GM19351 (cell line): Measurements from ENCODE around the gene MTOR.
A peak's percentile ranks its signal among the peaks of the same experiment; 100 is the strongest.

Experiments
- ATAC-seq: cut with Tn5 transposase; IDR thresholded peaks from one replicate; pipeline ENCODE4 v1.9.1; 2021; ENCODE audit warnings: mild to moderate bottlenecking, moderate library complexity; ENCODE audit not compliant: unreplicated experiment

Gene MTOR

DNA sequence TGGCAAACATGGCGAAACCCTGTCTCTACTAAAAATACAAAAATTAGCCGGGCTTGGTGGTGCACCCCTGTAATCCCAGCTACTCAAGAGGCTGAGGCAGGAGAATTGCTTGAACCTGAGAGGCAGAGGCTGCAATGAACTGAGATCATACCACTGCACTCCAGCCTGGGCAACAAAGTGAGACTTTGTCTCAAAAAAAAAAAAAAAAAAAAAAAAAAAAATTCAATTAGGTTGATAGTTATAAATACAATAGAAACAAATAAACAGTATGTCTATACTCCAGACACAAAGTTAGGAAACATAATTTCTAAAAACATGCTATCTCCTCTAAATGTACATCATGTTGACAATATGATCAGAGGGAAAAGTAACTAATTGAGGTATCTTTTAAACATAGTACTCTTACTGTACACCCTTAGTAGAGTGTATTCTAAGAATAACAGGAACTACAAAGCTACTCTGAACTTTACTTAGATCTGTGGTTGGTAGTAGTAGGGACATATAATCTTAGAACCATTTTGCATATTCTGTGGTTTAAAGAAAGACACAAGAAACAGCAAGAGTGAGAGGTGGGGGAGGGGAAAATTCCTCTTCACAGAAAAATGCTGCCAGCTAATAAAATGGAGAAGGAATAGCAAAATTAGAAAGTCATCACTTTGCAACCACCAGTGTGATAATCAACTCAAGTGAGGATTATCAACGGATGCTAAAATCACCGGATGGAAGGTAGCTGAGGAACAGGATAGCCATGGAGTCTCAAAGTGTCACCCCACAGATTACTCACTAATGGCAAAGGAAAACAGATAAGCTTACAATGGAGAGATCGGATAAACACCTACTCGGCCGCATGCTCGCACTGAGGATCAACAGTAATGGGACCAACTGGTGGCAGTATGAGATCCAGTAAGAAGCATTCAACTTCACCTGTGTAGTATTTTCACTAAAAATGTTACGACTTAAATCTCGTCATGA lies 35.0 kb downstream of the MTOR start:
- ATAC-seq: peak; percentile 78

DNA sequence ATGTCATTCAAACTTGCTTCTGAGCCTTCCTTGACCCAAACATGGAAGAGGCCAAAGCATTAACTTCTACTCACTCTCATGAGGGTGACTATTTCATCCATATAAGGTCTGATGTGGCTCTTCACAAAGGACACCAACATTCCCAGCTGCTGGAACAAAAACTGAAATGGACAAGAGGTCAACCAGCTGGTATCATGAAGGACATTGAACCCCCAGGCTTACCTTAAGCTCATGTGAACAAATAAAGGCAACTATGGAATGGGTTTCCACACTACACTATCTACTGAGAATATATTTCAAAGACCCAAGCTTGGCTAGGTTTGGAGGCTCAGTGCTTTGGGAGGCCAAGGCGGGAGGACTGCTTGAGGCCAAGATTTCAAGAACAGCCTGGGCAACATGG lies 46.3 kb downstream of the MTOR start:
- ATAC-seq: no peak

DNA sequence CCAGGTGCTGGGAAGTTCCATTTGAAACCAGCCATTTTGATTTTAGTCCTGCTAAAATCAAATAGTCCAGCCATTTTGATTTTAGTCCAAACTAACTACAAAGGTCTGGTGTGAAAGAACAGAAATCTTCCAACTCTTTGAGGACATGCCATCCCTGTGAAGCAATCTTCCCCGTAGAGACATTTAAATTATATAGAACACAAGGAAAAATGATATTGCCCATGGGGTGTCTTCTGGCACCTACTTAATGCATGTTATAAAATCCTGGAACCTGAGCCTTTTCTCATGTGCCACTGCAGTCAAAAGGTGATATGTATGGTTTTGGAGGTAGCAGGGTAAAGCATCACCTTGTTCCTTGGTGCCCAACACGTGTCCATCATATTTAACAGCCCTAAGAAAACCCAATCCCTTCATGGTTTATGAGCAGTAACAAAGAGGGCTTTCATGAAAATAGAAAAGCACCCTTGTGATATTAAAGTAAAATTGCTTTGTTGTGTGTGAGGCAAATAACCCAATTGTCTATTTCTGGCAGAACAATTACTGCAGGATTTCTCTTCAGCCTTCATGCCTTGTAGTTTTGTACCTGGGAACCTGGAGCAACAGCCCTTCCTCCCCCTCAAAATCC lies 46.9 kb downstream of the MTOR start:
- no peak for ATAC-seq

DNA sequence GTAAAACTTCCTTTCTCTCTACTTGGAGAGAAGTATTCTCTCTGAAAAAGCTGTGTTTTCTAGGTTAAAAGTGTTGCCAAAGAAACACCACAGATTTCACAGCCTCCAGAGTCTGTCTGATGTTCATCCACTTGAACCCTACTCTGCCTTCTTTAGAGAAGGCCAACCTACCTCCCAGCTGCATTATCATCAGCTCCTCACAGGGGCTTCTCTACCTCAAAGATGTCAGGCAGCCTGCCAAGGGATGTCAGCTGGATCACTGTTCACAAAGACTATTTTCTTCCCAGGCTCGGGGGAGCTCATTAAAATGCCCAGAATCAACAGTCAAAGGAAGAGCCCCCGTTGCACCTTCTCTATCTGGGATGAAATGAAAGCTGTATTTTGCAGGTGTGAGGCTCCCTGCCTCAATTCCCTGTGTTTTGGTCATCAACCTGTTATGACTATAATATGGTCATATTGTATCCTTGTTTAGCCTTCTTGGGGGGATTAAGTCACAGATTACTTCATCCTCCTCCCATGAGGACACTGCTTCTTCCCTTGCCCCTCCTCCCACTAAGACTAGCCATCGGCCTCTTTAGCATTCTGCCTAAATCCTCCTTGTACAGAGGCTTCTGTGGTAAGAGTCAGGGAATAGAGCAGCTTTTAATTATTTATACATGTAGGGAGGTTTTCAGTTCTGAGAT lies 47.5 kb downstream of the MTOR start:
- no peak for ATAC-seq

DNA sequence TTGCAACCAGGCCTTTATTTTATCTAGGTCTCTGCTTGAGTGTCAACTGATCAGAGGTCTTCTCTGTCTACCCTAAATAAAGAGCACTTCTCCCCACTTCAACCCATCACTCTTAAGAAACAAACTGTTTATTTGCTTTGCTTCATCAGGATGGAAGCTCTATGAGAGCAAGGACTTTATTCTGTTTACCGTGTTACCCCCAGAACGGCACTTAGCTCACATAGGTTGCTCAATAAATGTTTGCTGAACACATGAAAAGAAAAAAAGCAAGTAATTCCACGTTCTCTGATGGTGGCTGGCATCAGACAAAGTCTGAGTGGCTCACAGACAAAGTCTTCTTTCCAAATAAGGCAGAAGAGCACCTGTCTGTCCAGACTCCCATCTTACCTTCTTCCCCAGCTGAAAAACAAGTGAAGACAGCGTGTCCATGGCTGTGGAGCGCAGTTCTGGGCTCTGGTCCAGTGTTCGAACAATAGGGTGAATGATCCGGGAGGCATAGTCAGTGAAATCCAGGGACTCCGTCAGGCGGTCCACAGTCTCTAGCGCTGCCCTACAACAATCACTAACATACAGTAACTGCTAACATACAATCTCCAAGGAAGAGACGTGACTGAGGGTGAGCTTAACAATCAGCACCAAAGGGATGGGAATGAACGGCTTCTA lies 50.3 kb downstream of the MTOR start:
- ATAC-seq: no peak

DNA sequence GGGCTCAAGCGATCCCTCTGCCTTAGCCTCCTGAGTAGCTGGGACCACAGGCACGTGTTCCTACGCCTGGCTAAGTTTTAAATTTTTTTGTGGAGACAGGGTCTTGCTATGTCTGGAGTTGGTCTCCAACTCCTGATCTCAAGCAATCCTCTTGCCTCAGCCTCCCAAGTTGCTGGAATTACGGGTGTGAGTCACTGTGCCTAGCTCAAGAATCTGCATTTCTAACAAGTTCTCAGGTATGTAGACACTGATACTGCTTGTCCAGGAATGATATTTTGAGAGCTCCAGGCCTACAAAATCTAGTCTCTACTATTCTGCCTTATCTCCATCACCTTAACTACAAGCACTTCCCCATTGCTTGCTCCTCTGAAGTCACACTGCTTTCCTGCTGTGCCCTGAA lies 50.9 kb downstream of the MTOR start:
- no peak for ATAC-seq

DNA sequence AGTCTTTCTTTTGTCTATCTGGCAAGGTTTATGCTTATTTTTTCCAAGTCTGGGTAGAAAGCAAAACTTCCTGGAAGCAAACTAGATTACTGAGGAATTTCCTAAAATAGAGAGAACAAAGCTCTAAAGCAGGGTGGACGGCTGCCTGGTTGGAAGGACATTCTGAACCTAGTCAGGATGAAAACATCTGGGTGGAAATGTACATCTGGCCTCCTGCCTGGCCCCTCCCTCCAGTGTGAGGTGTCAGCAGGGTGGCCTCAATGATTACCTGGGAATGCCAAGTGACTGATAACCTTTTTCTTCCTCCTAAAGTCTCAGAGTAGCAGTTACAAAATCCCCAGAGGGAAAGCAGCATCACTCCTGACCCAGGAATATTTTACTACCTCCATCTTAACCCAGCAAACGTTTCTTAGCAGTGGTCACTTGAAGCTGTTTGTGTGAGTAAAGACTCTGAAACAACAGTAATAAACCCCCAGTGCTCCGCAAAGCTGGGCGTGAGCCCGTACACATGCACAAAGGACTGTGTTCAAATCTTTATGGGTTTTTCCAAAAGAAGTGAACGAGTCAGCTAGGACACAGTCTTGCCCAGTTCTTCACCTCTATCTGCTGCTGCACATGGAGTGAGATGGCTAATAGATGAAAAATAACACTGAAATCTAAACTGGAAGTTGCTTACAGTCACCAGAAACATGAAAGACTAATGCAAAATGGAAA lies 54.3 kb downstream of the MTOR start:
- no peak for ATAC-seq

DNA sequence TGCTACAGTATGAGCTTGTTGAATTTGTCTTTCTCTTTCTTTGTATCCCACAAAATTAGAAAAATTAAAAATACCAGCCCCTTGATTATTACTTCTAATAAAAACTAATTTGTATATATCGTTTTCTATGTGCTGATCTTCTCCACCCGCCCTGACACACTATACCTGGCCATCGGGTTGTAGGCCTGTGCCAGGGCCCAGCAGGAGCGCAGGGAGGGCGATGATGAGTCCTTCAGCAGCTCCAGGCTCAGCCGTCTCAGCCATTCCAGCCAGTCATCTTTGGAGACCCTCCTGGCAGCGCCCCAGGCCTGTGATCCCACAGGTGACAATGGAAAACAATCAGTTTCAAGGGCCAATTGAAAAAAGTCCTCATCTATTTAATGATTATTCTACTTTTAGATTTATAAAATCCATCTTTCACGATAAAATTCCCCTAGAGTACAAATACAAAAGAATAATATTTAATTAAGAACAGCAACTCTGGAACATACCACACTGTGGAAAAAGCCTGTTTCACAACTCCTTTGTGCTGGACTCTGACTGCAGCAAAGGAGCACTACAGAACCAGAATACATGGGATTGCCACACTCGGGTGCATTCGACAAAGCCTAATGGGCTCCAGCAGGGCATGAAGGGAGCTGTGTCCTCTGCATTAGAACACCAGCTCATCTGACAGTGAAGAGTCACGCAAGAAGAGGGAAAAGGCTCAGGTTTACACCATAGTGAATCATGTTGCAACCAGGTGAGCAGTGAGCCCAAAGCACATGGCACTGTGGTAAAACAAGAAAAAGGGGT lies 57.8 kb downstream of the MTOR start:
- no peak for ATAC-seq

DNA sequence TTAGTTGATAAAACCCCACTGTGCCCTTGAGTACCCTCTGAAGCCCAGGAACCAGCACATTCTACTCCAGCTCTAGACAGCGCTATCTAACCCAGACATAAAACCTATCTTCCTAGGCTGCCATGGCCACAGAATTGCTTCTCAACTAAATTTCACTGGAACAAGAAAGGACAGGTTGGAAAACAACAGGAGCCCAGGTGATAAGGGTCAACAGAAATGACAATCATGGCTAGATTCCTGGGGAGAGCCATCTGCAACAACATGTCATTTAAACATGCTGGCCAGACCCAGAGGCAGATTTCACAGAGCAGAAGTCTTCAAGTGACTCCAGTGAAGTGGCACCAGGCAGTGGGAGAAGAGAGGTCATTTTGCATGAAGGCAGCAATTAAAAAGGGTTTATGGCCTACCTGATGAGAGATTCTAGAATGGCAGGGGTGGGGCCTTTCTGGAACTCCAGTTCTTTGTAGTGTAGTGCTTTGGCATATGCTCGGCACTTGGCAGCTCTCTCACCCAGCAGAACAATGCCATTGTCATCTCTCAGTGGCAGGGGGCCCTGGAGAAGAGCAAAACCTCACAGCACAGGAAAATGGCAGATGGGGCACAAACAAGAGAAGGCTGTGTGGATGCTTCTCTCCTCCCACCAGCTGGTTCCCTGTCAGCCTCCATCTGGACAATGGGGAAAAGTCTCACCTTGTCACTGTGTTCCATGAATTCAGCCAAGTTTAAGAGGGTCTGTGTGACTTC lies 63.3 kb downstream of the MTOR start:
- ATAC-seq: no peak

DNA sequence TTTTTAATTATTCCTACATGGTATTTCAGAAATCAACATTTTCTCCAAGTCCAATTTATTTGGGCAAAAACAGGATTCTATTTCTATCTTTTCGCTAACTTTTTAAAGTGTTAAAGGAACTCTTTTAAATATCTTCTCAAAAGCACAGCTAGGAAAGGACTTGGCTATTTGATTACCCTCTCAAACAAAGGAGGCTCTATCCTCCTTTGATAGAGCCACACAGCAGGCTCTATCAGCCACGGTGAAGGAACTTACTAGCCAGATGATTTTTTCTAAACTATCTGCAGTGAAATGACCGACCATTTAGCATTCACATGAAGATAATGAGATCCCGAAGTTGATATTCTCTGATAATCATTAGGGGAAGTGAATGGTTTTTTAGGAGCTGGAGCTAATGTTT lies 64.1 kb downstream of the MTOR start:
- ATAC-seq: no peak

DNA sequence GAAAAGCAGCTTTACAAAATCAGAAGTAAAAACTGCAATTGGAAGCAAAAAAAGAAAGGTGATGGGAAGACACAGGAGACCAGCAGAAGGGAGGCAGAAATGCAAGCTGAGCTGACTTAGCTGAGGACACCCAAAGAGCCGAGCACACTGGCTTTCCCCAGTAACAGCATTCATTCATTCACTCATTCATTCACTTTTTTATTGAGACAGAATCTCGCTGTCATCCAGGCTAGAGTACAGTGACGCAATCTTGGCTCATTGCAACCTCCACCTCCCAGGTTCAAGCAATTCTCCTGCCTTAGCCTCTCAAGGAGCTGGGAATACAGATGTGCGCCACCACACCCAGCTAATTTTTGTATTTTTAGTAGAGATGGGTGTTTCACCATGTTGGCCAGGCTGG lies 65.0 kb downstream of the MTOR start:
- no peak for ATAC-seq

DNA sequence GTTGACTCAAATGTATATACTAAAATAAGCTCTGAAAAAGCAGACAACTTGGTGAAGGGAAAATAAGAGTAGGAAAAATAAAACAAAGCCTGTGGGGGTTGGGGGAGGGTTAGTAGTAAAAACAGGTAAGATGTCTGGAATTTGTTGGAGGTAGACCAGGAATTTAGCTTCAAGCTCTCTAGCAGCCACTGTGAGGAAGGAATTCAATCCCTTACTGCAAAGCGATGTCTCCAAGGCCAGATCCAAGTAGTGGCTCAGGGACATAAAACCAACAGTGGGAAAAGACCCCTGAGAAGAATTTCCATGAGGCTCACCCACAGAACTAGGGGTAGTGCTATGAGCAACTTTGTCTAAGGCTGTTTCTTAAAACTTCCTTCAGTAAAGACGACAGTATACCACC lies 65.4 kb downstream of the MTOR start:
- no peak for ATAC-seq

DNA sequence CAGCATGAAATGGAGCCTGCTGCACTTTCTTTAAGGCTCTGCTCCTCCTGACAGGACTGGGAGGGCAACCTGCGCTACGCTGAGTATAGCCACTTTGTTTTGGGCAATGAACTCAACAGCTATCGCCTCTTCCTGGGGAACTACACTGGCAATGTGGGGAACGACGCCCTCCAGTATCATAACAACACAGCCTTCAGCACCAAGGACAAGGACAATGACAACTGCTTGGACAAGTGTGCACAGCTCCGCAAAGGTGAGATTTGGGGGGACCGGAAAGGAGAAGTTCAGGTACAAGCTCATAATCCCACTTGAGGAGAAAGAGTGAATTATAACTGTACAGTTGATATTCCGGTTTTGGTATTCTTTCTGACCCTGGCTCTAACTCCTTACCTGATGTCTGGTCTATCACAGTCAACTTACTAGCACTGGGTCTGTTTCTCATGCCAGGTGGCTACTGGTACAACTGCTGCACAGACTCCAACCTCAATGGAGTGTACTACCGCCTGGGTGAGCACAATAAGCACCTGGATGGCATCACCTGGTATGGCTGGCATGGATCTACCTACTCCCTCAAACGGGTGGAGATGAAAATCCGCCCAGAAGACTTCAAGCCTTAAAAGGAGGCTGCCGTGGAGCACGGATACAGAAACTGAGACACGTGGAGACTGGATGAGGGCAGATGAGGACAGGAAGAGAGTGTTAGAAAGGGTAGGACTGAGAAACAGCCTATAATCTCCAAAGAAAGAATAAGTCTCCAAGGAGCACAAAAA lies 67.8 kb downstream of the MTOR start:
- no peak for ATAC-seq

DNA sequence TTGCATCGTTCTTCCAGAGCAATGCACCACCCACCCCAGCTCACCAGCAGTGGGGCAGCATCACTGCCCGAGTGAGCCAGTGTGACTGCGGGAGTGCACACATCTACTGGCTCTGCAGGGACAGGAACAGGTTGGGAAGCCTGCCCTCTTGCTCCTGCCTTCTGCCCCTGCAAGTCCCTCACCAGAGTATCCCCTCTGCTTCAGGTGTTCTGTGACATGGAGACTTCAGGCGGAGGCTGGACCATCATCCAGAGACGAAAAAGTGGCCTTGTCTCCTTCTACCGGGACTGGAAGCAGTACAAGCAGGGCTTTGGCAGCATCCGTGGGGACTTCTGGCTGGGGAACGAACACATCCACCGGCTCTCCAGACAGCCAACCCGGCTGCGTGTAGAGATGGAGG lies 69.0 kb downstream of the MTOR start:
- no peak for ATAC-seq

DNA sequence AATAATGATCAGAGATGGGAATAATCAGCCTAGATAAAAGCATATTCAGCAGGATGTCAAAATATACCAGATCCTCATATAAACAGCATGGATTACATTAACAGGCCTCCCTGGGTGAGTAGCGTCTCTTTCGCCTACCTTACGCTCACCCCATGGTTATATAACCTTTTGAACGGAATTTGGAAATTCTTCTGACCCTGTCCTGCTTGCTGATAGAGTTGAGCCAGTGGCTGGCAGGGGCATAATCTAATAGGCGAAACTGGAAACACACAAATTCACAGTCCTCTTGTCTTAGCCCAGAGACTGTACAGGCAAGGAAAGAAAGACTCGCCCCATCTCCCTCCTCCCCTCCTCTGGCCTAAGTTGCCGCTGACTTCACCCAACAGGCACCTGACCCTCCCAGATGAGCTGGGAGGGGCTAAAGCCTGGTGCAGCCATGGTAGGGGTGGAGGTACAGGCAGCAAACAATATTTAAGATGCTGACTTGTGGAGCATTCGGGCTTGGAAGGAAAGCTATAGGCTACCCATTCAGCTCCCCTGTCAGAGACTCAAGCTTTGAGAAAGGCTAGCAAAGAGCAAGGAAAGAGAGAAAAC lies 73.4 kb downstream of the MTOR start, which contains the start of gene ANGPTL7:
Gene ANGPTL7, plus strand, starts transcription at position 498 of the 594 bp plus-strand sequence. CDS start 225 bp downstream, outside the sequence.
- ATAC-seq: no peak

DNA sequence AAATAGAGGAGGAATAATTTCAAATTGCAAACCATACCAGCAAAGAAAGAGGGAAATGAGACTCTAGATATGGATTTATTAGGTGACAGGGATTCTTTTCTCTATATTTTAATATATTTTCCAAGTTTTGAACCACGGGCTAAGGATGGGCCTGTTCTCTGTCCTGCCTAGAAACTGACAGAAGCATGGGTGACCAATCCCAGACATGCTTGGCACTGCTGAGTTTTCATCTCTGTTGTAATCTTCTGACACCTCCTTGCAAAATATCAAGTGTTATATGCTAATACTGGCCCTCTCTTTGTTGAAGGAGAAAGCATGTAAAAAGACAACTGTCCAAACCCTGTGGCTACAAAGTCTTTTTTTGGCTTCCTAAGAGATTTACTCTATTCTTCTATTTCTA lies 74.0 kb downstream of the MTOR start:
- ATAC-seq: no peak

DNA sequence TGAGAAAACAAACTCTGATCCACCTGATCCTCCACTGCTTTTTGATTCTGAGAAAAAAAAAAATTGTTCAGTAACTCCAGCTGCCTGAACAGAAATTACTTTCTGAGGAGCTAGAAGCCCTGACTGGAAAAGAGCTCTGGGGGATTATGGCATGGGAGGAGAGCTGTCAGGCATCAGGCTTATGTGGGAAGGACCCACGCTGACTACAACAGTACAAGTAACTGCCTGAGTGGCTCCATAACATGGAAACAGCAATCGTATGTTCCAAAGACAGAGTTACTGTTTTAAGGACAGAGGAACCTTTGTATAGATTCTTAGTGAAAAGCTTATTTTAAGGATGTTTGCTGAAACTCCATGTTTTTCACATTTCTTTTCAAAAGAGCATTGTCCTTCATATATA lies 74.4 kb downstream of the MTOR start:
- no peak for ATAC-seq

DNA sequence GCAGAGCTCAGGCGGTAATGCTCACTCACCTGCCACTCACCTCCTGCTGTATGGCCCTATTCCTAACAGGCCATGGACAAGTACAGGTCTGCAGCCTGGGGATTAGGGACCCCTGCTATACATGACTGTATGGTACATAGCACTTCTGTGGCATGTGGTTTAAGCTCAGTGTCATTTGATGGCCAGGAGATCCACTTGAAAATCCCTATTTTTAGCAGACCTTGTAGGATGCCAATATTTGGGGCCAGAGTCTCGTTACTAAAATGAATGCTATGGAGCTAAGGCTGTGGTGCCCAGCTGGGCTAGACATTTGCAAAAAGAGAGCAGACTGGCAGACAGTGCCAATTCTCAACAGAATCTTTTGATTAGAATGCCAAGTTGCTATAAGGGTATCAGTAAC lies 74.9 kb downstream of the MTOR start:
- ATAC-seq: no peak
